Trophoblast cell (in vitro differentiated cells and primary cell): ENCODE results near the gene TPCN1.

Experiments
- DNase-seq, 2 donors: peaks; one replicate each; pipeline ENCODE4 v3.0.0-alpha.2; 2016
- H2AFZ ChIP-seq: 2 replicates; pipeline ENCODE4 v1.6.1; 2013; ENCODE audit warnings: low read length, moderate library complexity, mild to moderate bottlenecking; ENCODE audit not compliant: insufficient read depth, poor library complexity
- H2AK5ac ChIP-seq: 2 replicates; pipeline ENCODE4 v1.6.1; 2013; ENCODE audit warnings: mild to moderate bottlenecking, low read length
- H2BK120ac ChIP-seq: 2 replicates; pipeline ENCODE4 v1.6.1; 2013; ENCODE audit warnings: low read length, mild to moderate bottlenecking, moderate library complexity; ENCODE audit not compliant: insufficient read depth, poor library complexity
- H2BK12ac ChIP-seq: 2 replicates; pipeline ENCODE4 v1.6.1; 2013; ENCODE audit warnings: mild to moderate bottlenecking, low read length, moderate library complexity
- H2BK5ac ChIP-seq: 2 replicates; pipeline ENCODE4 v1.6.1; 2013; ENCODE audit warnings: low read length, low read depth, moderate library complexity, mild to moderate bottlenecking; ENCODE audit not compliant: poor library complexity
- H3K14ac ChIP-seq: 2 replicates; pipeline ENCODE4 v1.6.1; 2013; ENCODE audit warnings: mild to moderate bottlenecking, low read length
- H3K18ac ChIP-seq: 2 replicates; pipeline ENCODE4 v1.6.1; 2013; ENCODE audit warnings: mild to moderate bottlenecking, low read length
- H3K23ac ChIP-seq: 2 replicates; pipeline ENCODE4 v1.6.1; 2013; ENCODE audit warnings: low read length
- H3K27ac ChIP-seq: 2 replicates; pipeline ENCODE4 v1.5.1; 2013; ENCODE audit warnings: low read depth, mild to moderate bottlenecking, inconsistent platforms, low read length, moderate library complexity
- H3K27me3 ChIP-seq: 2 replicates; pipeline ENCODE4 v1.6.1; 2013; ENCODE audit warnings: inconsistent platforms, mild to moderate bottlenecking, low read length, moderate library complexity; ENCODE audit not compliant: insufficient read depth
- H3K36me3 ChIP-seq, 2 experiments: 1 replicate in 1 of 2; 2 replicates in 1 of 2; pipeline ENCODE4 v1.6.1; 2013; ENCODE audit warnings: low read length in 2 of 2, mild to moderate bottlenecking in 2 of 2, moderate library complexity in 1 of 2; ENCODE audit not compliant: insufficient read depth in 2 of 2, control insufficient read depth in 1 of 2
- H3K4ac ChIP-seq: 2 replicates; pipeline ENCODE4 v1.6.1; 2013; ENCODE audit warnings: low read depth, mild to moderate bottlenecking, low read length, moderate library complexity
- H3K4me1 ChIP-seq, 2 experiments: 1 replicate in 1 of 2; 2 replicates in 1 of 2; pipeline ENCODE4 v1.6.1; 2013; ENCODE audit warnings: low read length in 2 of 2, mild to moderate bottlenecking in 2 of 2, moderate library complexity in 1 of 2; ENCODE audit not compliant: insufficient read depth in 2 of 2, control insufficient read depth in 1 of 2
- H3K4me2 ChIP-seq: 2 replicates; pipeline ENCODE4 v1.6.1; 2013; ENCODE audit warnings: inconsistent platforms, mild to moderate bottlenecking, low read length, moderate library complexity
- H3K4me3 ChIP-seq: 2 replicates; pipeline ENCODE4 v1.5.1; 2013; ENCODE audit warnings: mild to moderate bottlenecking, low read depth, low read length, inconsistent platforms
- H3K79me1 ChIP-seq: one replicate; pipeline ENCODE4 v1.6.1; 2013; ENCODE audit warnings: low read length
- H3K79me2 ChIP-seq: 2 replicates; pipeline ENCODE4 v1.6.1; 2013; ENCODE audit warnings: low read length, mild to moderate bottlenecking; ENCODE audit not compliant: control insufficient read depth, insufficient read depth, poor library complexity
- H3K9ac ChIP-seq: 2 replicates; pipeline ENCODE4 v1.6.1; 2013; ENCODE audit warnings: mild to moderate bottlenecking, low read length
- H3K9me3 ChIP-seq: 2 replicates; pipeline ENCODE4 v1.6.1; 2013; ENCODE audit warnings: low read depth, mild to moderate bottlenecking, control low read depth, inconsistent platforms, low read length; ENCODE audit not compliant: insufficient read depth
- H4K12ac ChIP-seq: 2 replicates; pipeline ENCODE4 v1.6.1; 2013; ENCODE audit warnings: low read depth, mild to moderate bottlenecking, low read length, moderate library complexity
- H4K8ac ChIP-seq: 2 replicates; pipeline ENCODE4 v1.6.1; 2013; ENCODE audit warnings: low read depth, mild to moderate bottlenecking, low read length, moderate library complexity
- H4K91ac ChIP-seq: one replicate; pipeline ENCODE4 v1.6.1; 2013; ENCODE audit warnings: low read depth, mild to moderate bottlenecking, low read length, moderate library complexity
- WGBS: extraction: QIAGEN DNeasy Blood & Tissue Kit; methylation state at CpG from one replicate; pipeline ENCODE4 v1.1.7; 2013; ENCODE audit warnings: missing lambda C conversion rate; ENCODE audit not compliant: insufficient read length, insufficient coverage; ENCODE audit errors: extremely low coverage; 5-methylcytosine and 5-hydroxymethylcytosine counted together

TPCN1 gene

GRCh38 chr12:113201187-113202177 is 19.8 kb upstream of the TPCN1 start:
- Histone ChIP-seq H4K12ac (no peak overlapping the region), H2BK5ac (no peak overlapping the region), H3K36me3 (no peaks in the 10 kb centered on the region), H2BK120ac (no peak overlapping the region), H3K4me1 (no peaks in the 10 kb centered on the region), H3K79me2 (no peaks in the 10 kb centered on the region), H3K9ac (peak overlapping the region; percentile 33), H2AK5ac (no peak overlapping the region), H4K91ac (no peak overlapping the region), H3K27ac (no peak overlapping the region), H3K79me1 (peaks cover under 1% of the 10 kb centered on the region), H2BK12ac (no peak overlapping the region), H3K23ac (no peak overlapping the region), H4K8ac (no peak overlapping the region), H3K27me3 (no peaks in the 10 kb centered on the region), H3K4me3 (no peak overlapping the region), H3K14ac (no peak overlapping the region), H3K4me2 (no peak overlapping the region), H2AFZ (no peak overlapping the region), H3K4ac (no peak overlapping the region), H3K18ac (no peak overlapping the region), H3K9me3 (no peaks in the 10 kb centered on the region)
- DNase-seq = no peak
- WGBS = no CpG with 5 or more reads among the region's 14 CpGs

DNA sequence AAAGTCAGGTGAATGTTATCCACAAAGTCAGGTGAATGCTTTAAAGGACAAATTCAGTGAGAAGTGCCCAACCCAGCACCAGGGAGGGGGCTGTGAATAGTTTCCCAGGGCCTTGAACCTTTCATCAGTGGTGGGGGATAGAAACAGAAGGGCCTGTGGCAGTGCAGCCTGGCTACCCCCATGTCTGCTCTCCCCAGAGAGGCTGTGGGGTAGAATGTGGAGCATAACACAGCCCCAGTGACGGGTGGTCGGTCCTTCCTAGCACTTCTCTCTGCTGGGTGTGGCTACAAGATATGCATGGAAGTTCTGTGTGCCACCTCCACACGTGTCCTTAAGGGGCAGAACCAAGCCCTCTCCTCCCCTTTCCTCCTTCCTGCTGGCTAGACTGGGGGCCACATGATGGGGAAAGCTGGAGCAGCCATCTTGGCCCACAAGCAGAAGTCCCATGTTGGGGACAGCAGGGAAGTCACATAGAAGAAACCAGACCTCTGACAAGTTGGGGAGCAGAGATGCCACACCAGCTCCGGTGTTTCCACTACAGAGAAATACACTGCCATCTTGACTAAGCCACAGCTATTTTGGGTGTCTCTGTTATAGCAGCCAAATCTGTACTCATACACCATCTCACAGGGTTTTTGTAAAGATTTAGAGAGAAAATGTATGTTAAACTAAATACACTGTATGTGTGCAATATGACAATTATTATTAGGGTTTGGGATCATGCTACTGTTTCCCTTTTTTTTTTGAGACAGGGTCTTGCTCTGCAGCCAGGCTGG is 18.8 kb upstream of the TPCN1 start:
- H3K14ac ChIP-seq = no peak overlapping the region
- no peaks in the 10 kb centered on the region for H3K4me1 ChIP-seq
- no peak overlapping the region for H3K4me2 ChIP-seq
- no peak overlapping the region for H3K23ac ChIP-seq
- no peaks in the 10 kb centered on the region for H3K27me3 ChIP-seq
- H3K18ac ChIP-seq = no peak overlapping the region
- H3K4ac ChIP-seq = no peak overlapping the region
- H2BK5ac ChIP-seq = no peak overlapping the region
- no peak overlapping the region for H4K8ac ChIP-seq
- no peak overlapping the region for H2BK12ac ChIP-seq
- no peak overlapping the region for H3K9ac ChIP-seq
- H3K9me3 ChIP-seq = no peaks in the 10 kb centered on the region
- H3K36me3 ChIP-seq = no peaks in the 10 kb centered on the region
- H2BK120ac ChIP-seq = no peak overlapping the region
- no peak overlapping the region for H2AFZ ChIP-seq
- H3K79me1 ChIP-seq = peaks cover 2% of the 10 kb centered on the region
- no peak overlapping the region for H4K91ac ChIP-seq
- H3K79me2 ChIP-seq = no peaks in the 10 kb centered on the region
- H2AK5ac ChIP-seq = no peak overlapping the region
- no peak overlapping the region for H3K4me3 ChIP-seq
- no peak for DNase-seq
- no peak overlapping the region for H4K12ac ChIP-seq
- WGBS = no CpG with 5 or more reads among the region's 4 CpGs
- H3K27ac ChIP-seq = no peak overlapping the region

DNA sequence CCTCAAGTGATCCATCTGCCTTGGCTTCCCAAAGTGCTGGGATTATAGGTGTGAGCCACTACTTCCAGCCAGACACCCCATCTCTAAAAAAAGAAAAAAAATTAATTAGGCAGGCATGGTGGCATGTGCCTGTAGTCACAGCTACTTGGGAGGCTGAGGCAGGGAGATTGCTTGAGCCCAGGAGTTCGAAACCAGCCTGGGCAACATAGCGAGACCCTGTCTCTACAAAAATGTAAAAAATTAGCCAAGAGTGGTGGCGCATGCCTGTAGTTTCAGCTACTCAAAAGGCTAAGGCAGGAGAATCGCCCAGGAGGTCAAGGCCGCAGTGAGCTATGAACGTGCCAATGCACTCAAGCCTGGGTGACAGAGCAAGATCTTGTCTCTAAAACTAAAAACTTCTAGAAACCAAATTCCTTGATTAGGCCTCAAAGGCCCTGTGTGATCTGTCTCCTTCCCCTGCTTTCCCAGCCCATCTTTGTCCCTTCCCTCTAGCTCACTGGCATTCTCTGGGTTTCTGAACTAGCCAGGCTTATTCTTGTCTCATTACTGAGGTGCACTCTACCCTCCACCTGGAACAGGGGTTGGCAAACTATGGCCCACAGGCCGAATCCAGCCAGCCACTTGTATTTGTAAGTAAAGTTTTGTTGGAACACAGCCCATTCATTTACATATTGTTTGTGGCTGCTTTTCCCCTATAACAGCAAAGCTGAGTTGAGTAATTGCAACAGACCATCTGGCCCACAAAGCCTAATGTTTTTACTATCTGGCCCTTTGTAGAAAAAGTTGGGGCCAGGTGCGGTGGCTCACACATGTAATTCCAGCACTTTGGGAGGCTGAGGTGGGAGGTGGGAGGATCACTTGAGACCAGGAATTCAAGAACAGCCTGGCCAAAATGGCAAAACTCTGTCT is 17.2 kb upstream of the TPCN1 start:
- no CpG with 5 or more reads among the region's 8 CpGs for WGBS
- peaks cover 2% of the 10 kb centered on the region for H3K79me1 ChIP-seq

DNA sequence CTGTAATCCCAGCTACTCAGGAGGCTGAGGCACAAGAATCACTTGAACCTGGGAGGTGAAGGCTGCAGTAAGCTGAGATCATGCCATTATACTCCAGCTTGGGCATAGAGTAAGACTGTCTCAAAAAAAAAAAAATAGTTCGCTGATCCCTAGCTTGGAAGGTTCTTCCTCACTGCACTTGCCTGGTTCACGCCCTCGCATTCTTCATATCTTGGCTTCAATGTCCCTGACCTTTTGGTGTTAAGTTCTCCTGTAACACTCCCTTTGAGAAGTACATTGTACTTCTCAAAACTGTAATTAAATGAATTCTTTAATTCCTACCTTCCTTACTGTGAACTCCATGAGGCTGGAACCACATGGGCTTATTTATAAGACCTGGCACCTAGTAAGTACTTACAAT is 16.5 kb upstream of the TPCN1 start:
- H3K27ac ChIP-seq = no peak overlapping the region
- H2BK120ac ChIP-seq = no peak overlapping the region
- H4K12ac ChIP-seq = no peak overlapping the region
- no peak for DNase-seq
- H3K79me2 ChIP-seq = no peaks in the 10 kb centered on the region
- no peak overlapping the region for H3K9ac ChIP-seq
- no peak overlapping the region for H2BK5ac ChIP-seq
- H2AFZ ChIP-seq = no peak overlapping the region
- peaks cover 2% of the 10 kb centered on the region for H3K79me1 ChIP-seq
- no CpG with 5 or more reads among the region's 3 CpGs for WGBS
- H3K27me3 ChIP-seq = no peaks in the 10 kb centered on the region
- no peak overlapping the region for H2BK12ac ChIP-seq
- H3K4me3 ChIP-seq = no peak overlapping the region
- H2AK5ac ChIP-seq = no peak overlapping the region
- no peak overlapping the region for H3K18ac ChIP-seq
- H3K14ac ChIP-seq = no peak overlapping the region
- no peak overlapping the region for H4K91ac ChIP-seq
- no peak overlapping the region for H3K4me2 ChIP-seq
- no peak overlapping the region for H4K8ac ChIP-seq
- no peaks in the 10 kb centered on the region for H3K36me3 ChIP-seq
- H3K4ac ChIP-seq = no peak overlapping the region
- no peak overlapping the region for H3K23ac ChIP-seq
- peaks cover 0 to 4% of the 10 kb centered on the region in 2 experiments for H3K4me1 ChIP-seq
- peaks cover 2% of the 10 kb centered on the region for H3K9me3 ChIP-seq

More for the DNA sequence above, 17.2 kb upstream of the TPCN1 start:
- H3K79me2 ChIP-seq = no peaks in the 10 kb centered on the region
- peak in 1 of 2 donors; percentile 32 for DNase-seq
- no peak overlapping the region for H4K12ac ChIP-seq
- H3K27ac ChIP-seq = no peak overlapping the region
- no peak overlapping the region for H2BK5ac ChIP-seq
- H2AK5ac ChIP-seq = no peak overlapping the region
- H3K27me3 ChIP-seq = no peaks in the 10 kb centered on the region
- no peak overlapping the region for H3K18ac ChIP-seq
- no peak overlapping the region for H3K4me3 ChIP-seq
- H2BK12ac ChIP-seq = no peak overlapping the region
- H3K36me3 ChIP-seq = no peaks in the 10 kb centered on the region
- H3K4ac ChIP-seq = no peak overlapping the region
- no peak overlapping the region for H4K8ac ChIP-seq
- H3K14ac ChIP-seq = no peak overlapping the region
- H3K4me2 ChIP-seq = no peak overlapping the region
- H2BK120ac ChIP-seq = no peak overlapping the region
- H4K91ac ChIP-seq = no peak overlapping the region
- peaks cover 2% of the 10 kb centered on the region for H3K9me3 ChIP-seq
- H3K23ac ChIP-seq = no peak overlapping the region
- no peak overlapping the region for H2AFZ ChIP-seq
- no peak overlapping the region for H3K9ac ChIP-seq
- H3K4me1 ChIP-seq = peaks cover 0 to 4% of the 10 kb centered on the region in 2 experiments
